NCI-H187 (cell line): ENCODE results near the gene TBC1D32.
"Not testable (repeated sequence)": the region's sequence is repeated elsewhere in the genome, so short reads cannot be mapped to it uniquely, and the experiment has no call there.

Source experiments
- DNase-seq, 2 experiments: peaks; one replicate each; lab custom pipeline; 2025; lab: John Stamatoyannopoulos, UW

Gene TBC1D32

GRCh38 chr6:121333196-121333595 lies 1.1 kb downstream of the TBC1D32 start:
- no peak for DNase-seq

- no peak for DNase-seq
Observed at GRCh38 chr6:121330516-121330915, 3.8 kb downstream of the TBC1D32 start.

GRCh38 chr6:121321282-121321681 lies 13.0 kb downstream of the TBC1D32 start:
- DNase-seq = no peak

GRCh38 chr6:121319603-121320002 lies 14.7 kb downstream of the TBC1D32 start:
- DNase-seq = no peak

GRCh38 chr6:121319112-121319553 lies 15.1 kb downstream of the TBC1D32 start:
- DNase-seq = no peak

- DNase-seq = no peak
Observed at GRCh38 chr6:121314381-121315112, 19.7 kb downstream of the TBC1D32 start.

GRCh38 chr6:121311814-121312213 lies 22.5 kb downstream of the TBC1D32 start:
- not testable (repeated sequence) for DNase-seq

GRCh38 chr6:121310495-121310894 lies 23.8 kb downstream of the TBC1D32 start:
- no peak for DNase-seq

GRCh38 chr6:121309768-121310469 lies 24.4 kb downstream of the TBC1D32 start:
- DNase-seq = no peak

- DNase-seq = peak in 1 of 2 experiments; percentile 1
Observed at GRCh38 chr6:121305957-121306607, 28.2 kb downstream of the TBC1D32 start.

- DNase-seq = no peak
Observed at GRCh38 chr6:121302882-121303281, 31.4 kb downstream of the TBC1D32 start.

GRCh38 chr6:121301156-121301555 lies 33.1 kb downstream of the TBC1D32 start:
- DNase-seq = not testable (repeated sequence)

- DNase-seq = no peak
Observed at GRCh38 chr6:121297694-121298093, 36.6 kb downstream of the TBC1D32 start.

GRCh38 chr6:121285041-121285440 lies 49.2 kb downstream of the TBC1D32 start:
- DNase-seq = no peak

- no peak for DNase-seq
Observed at GRCh38 chr6:121274666-121275295, 59.5 kb downstream of the TBC1D32 start.

- DNase-seq = no peak
Observed at GRCh38 chr6:121263742-121264141, 70.5 kb downstream of the TBC1D32 start.

- DNase-seq = no peak
Observed at GRCh38 chr6:121260651-121261102, 73.6 kb downstream of the TBC1D32 start.

GRCh38 chr6:121247386-121247785 lies 86.9 kb downstream of the TBC1D32 start:
- no peak for DNase-seq

- DNase-seq = no peak
Observed at GRCh38 chr6:121242386-121242785, 91.9 kb downstream of the TBC1D32 start.

GRCh38 chr6:121237859-121238258 lies 96.4 kb downstream of the TBC1D32 start:
- no peak for DNase-seq

- DNase-seq = no peak
Observed at GRCh38 chr6:121236984-121237383, 97.3 kb downstream of the TBC1D32 start.

GRCh38 chr6:121235386-121235785 lies 98.9 kb downstream of the TBC1D32 start:
- no peak for DNase-seq
